HCT116 (cell line): ENCODE data around the gene SND1. TPM values are rescaled to one million over a fixed set of nuclear protein-coding genes. Genes with fewer than 3 reads are reported as not detected.

ENCODE experiments used
- ATAC-seq: fragments of 200-7000 bp; cut with Tn5 transposase; 2 replicates; pipeline ENCODE4 v1.9.1; 2020; ENCODE audit warnings: mild to moderate bottlenecking, moderate library complexity
- BruUV-seq: library from RNA; stranded (reverse); fragments of 400-500 nt; replicated peaks from 2 replicates; lab custom pipeline; 2021; lab: Mats Ljungman, UMichigan
- CTCF ChIA-PET: fragments of 300-600 bp; sonication (Branson Sonifier 250); formaldehyde crosslinking; loops from one replicate; lab custom pipeline; 2021; ENCODE audit warnings: antibody characterized with exemption; lab: Charles Lee
- POLR2A ChIA-PET: fragments of 300-600, 350-600 bp; sonication (Branson Sonifier 250); formaldehyde crosslinking; loops from one replicate; lab custom pipeline; 2021; ENCODE audit warnings: antibody characterized with exemption; lab: Charles Lee
- RAD21 ChIA-PET, 2 experiments: fragments of 300-600 bp; sonication (Branson Sonifier 250); formaldehyde crosslinking; loops; one replicate each; lab custom pipeline; 2023; ENCODE audit warnings: low total read pairs in 2 of 2; ENCODE audit not compliant: uncharacterized antibody in 2 of 2, unreplicated experiment in 2 of 2, low non-redundant PET in 1 of 2; lab: Charles Lee
- DNase-seq: peaks from one replicate; pipeline ENCODE4 v3.0.0-alpha.2; 2010; ENCODE audit warnings: low read depth, low spot score
- H2AFZ ChIP-seq: fragments of 200-600 bp; shearing (Covaris generic), sonication (generic); 2 replicates; pipeline ENCODE4 v1.6.1; 2017; ENCODE audit warnings: low read depth, mixed run types, mixed read lengths, antibody characterized with exemption, low read length; ENCODE audit not compliant: poor library complexity, severe bottlenecking
- H3K27ac ChIP-seq: 2 replicates; pipeline ENCODE4 v1.5.1; 2012; ENCODE audit warnings: low read depth, low read length
- H3K27me3 ChIP-seq: fragments of 200-600 bp; sonication (generic); 2 replicates; pipeline ENCODE4 v1.6.1; 2016; ENCODE audit warnings: mixed run types, low read length, mixed read lengths; ENCODE audit not compliant: insufficient read depth
- H3K36me3 ChIP-seq, 2 experiments: fragments of 200-500 bp in 1 of 2; fragments of 200-600 bp in 1 of 2; sonication (Bioruptor generic) in 1 of 2; sonication (generic) in 1 of 2; 2 replicates each; pipeline versions ENCODE4 v1.5.1 to v1.6.1; 2014 to 2016; ENCODE audit warnings: low read length in 2 of 2, inconsistent platforms in 1 of 2, mixed read lengths in 1 of 2, mixed run types in 1 of 2; ENCODE audit not compliant: insufficient read depth in 2 of 2, control insufficient read depth in 1 of 2
- H3K4me1 ChIP-seq, 2 experiments: fragments of 200-600 bp in 1 of 2; sonication (generic) in 1 of 2; 2 replicates each; pipeline versions ENCODE4 v1.5.1 to v1.6.1; 2012 to 2017; ENCODE audit warnings: low read length in 2 of 2, inconsistent platforms in 1 of 2, mild to moderate bottlenecking in 1 of 2, mixed read lengths in 1 of 2, mixed run types in 1 of 2, moderate library complexity in 1 of 2; ENCODE audit not compliant: insufficient read depth in 2 of 2, control insufficient read depth in 1 of 2
- H3K4me2 ChIP-seq: fragments of 200-600 bp; sonication (generic); 2 replicates; pipeline ENCODE4 v1.6.1; 2017; ENCODE audit warnings: mixed run types, low read length, mixed read lengths
- H3K4me3 ChIP-seq, 2 experiments: fragments of 200-600 bp in 1 of 2; sonication (generic) in 1 of 2; replicated peaks in 1 of 2; 2 replicates each; pipeline ENCODE4 v1.5.1; 2011 to 2016; ENCODE audit warnings: low read length in 2 of 2, control low read depth in 1 of 2, low read depth in 1 of 2, mild to moderate bottlenecking in 1 of 2, mixed read lengths in 1 of 2, mixed run types in 1 of 2
- H3K79me2 ChIP-seq: fragments of 200-600 bp; sonication (generic); 2 replicates; pipeline ENCODE4 v1.6.1; 2017; ENCODE audit warnings: mild to moderate bottlenecking, mixed run types, low read length, moderate library complexity, mixed read lengths; ENCODE audit not compliant: insufficient read depth
- H3K9ac ChIP-seq: fragments of 200-600 bp; sonication (generic); 2 replicates; pipeline ENCODE4 v1.6.1; 2016; ENCODE audit warnings: low read length, mixed read lengths
- H3K9me2 ChIP-seq: fragments of 200-600 bp; sonication (generic), shearing (Covaris generic); 2 replicates; pipeline ENCODE4 v1.6.1; 2017; ENCODE audit warnings: mixed run types, mild to moderate bottlenecking, moderate library complexity; ENCODE audit not compliant: insufficient read depth
- H3K9me3 ChIP-seq, 2 experiments: fragments of 200-500 bp in 1 of 2; fragments of 200-600 bp in 1 of 2; sonication (Bioruptor generic) in 1 of 2; sonication (generic) in 1 of 2; 2 replicates each; pipeline ENCODE4 v1.6.1; 2014 to 2017; ENCODE audit warnings: low read length in 2 of 2, mixed read lengths in 2 of 2, inconsistent platforms in 1 of 2, low read depth in 1 of 2, mild to moderate bottlenecking in 1 of 2, mixed run types in 1 of 2, moderate library complexity in 1 of 2; ENCODE audit not compliant: control insufficient read depth in 1 of 2, insufficient read depth in 1 of 2
- H4K20me1 ChIP-seq: fragments of 200-600 bp; sonication (generic), shearing (Covaris generic); 2 replicates; pipeline ENCODE4 v1.6.1; 2017; ENCODE audit warnings: mixed run types, mild to moderate bottlenecking, moderate library complexity; ENCODE audit not compliant: insufficient read depth
- ATF3 ChIP-seq: IDR thresholded peaks from 2 replicates; pipeline ENCODE4 v1.6.1; 2012
- CEBPB ChIP-seq: IDR thresholded peaks from 2 replicates; pipeline ENCODE4 v1.6.1; 2012; ENCODE audit warnings: low read depth
- CTCF ChIP-seq, 3 experiments: fragments of 200-600 bp in 1 of 3; sonication (generic) in 1 of 3; IDR thresholded peaks in 2 of 3; conservative IDR thresholded peaks in 1 of 3; 2 replicates each; pipeline ENCODE4 v1.5.1; 2012 to 2017; ENCODE audit warnings: low read depth in 2 of 3, low read length in 2 of 3, antibody characterized with exemption in 1 of 3, borderline replicate concordance in 1 of 3, control low read depth in 1 of 3, mild to moderate bottlenecking in 1 of 3, mixed read lengths in 1 of 3, mixed run types in 1 of 3, moderate library complexity in 1 of 3; ENCODE audit not compliant: insufficient read depth in 1 of 3
- ELF1 ChIP-seq: IDR thresholded peaks from 2 replicates; pipeline ENCODE4 v1.6.1; 2012; ENCODE audit warnings: low read depth, borderline replicate concordance
- EZH2 ChIP-seq: fragments of 200-600 bp; sonication (generic); IDR thresholded peaks from 2 replicates; pipeline ENCODE4 v1.6.1; 2017; ENCODE audit warnings: antibody characterized with exemption, mixed run types
- EZH2phosphoT487 ChIP-seq: fragments of 200-600 bp; IDR thresholded peaks from 2 replicates; pipeline ENCODE4 v1.6.1; 2018; ENCODE audit warnings: antibody characterized with exemption, borderline replicate concordance
- FOSL1 ChIP-seq: IDR thresholded peaks from 2 replicates; pipeline ENCODE4 v1.6.1; 2012; ENCODE audit warnings: low read depth
- JUND ChIP-seq: IDR thresholded peaks from 2 replicates; pipeline ENCODE4 v1.6.1; 2012
- MAX ChIP-seq: IDR thresholded peaks from 2 replicates; pipeline ENCODE4 v1.6.1; 2012
- POLR2A ChIP-seq: IDR thresholded peaks from 2 replicates; pipeline ENCODE4 v1.7.0; 2011; ENCODE audit warnings: borderline replicate concordance; ENCODE audit not compliant: insufficient read depth, insufficient read length; ENCODE audit errors: extremely low read depth
- POLR2AphosphoS5 ChIP-seq: IDR thresholded peaks from 2 replicates; pipeline ENCODE4 v1.6.1; 2011; ENCODE audit warnings: mild to moderate bottlenecking, low read depth, low read length, moderate library complexity
- REST ChIP-seq: IDR thresholded peaks from 2 replicates; pipeline ENCODE4 v1.6.1; 2012; ENCODE audit warnings: low read depth
- SIN3A ChIP-seq: IDR thresholded peaks from 2 replicates; pipeline ENCODE4 v1.6.1; 2012; ENCODE audit warnings: low read depth
- SP1 ChIP-seq: IDR thresholded peaks from 2 replicates; pipeline ENCODE4 v1.6.1; 2012; ENCODE audit warnings: low read depth
- TCF7L2 ChIP-seq: IDR thresholded peaks from 2 replicates; pipeline ENCODE4 v1.7.0; 2011; ENCODE audit warnings: borderline replicate concordance, inconsistent platforms; ENCODE audit not compliant: insufficient read depth, insufficient read length; ENCODE audit errors: extremely low read depth
- YY1 ChIP-seq: IDR thresholded peaks from 2 replicates; pipeline ENCODE4 v1.6.1; 2011; ENCODE audit warnings: low read length, low read depth, moderate library complexity, mild to moderate bottlenecking; ENCODE audit not compliant: insufficient replicate concordance; ENCODE audit errors: extremely low read depth
- intact Hi-C: fragments of 100-400 bp; cut with micrococcal nuclease; formaldehyde crosslinking; loops from 2 replicates; pipeline ENCODE4 v1.10.0; 2022
- total RNA-seq: library from RNA; stranded (reverse); gene quantifications from one replicate; pipeline ENCODE4 v1.2.1, GENCODE V29; 2021; ENCODE audit not compliant: unreplicated experiment

SND1 gene
- total RNA-seq, 1 experiment from 2014 or later, result 169 TPM

GRCh38 chr7:127809261-127809702 lies 157.3 kb downstream of the SND1 start:
- Histone ChIP-seq H2AFZ (no peak overlapping the region), H3K4me1 (no peaks in the 10 kb centered on the region), H4K20me1 (peaks cover 12% of the 10 kb centered on the region), H3K4me3 (no peak overlapping the region), H3K27me3 (no peaks in the 10 kb centered on the region), H3K9ac (no peak overlapping the region), H3K4me2 (no peak overlapping the region), H3K27ac (no peak overlapping the region), H3K36me3 (peaks cover 0 to 10% of the 10 kb centered on the region in 2 experiments; a peak in 1 of 4 replicates), H3K79me2 (peaks cover 76% of the 10 kb centered on the region), H3K9me2 (no peaks in the 10 kb centered on the region), H3K9me3 (no peaks in the 10 kb centered on the region)
- TF ChIP-seq EZH2phosphoT487 (no peak), EZH2 (no peak), REST (no peak), SP1 (no peak), CEBPB (no peak), ELF1 (no peak), SIN3A (no peak), TCF7L2 (no peak), MAX (no peak), FOSL1 (no peak), YY1 (no peak), JUND (no peak), POLR2AphosphoS5 (no peak), ATF3 (no peak), POLR2A (no peak), CTCF (IDR thresholded peaks at IDR 0.05 in 2 of 3, conservative IDR thresholded peaks at IDR 0.05 in 1 of 3; ENCODE audit: borderline replicate concordance in 1 of 3, insufficient read depth in 1 of 3, low read depth in 2 of 3, low read length in 2 of 3) (no peak)
- ChIA-PET POLR2A (no interaction called here), RAD21 (no interaction called here), CTCF (no interaction called here)
- DNase-seq (no peak), ATAC-seq (no peak)
- BruUV-seq, result no TSS peak
- intact Hi-C loops, result no loop called here
